Left lung (tissue), 10 donors: ENCODE measurements around the gene CNTRL. TPM values are rescaled to one million over a fixed set of nuclear protein-coding genes. Genes with fewer than 3 reads are reported as not detected.
A peak's percentile ranks its signal among the peaks of the same experiment; 100 is the strongest.

Source experiments
- ATAC-seq: fragments of 200-7000 bp; cut with Tn5 transposase; one replicate; pipeline ENCODE4 v1.9.1; 2020; ENCODE audit warnings: moderate library complexity
- DNase-seq, 4 donors: peaks; one replicate each; pipeline ENCODE4 v3.0.0-alpha.2; 2013 to 2020
- H3K27ac ChIP-seq, 2 donors: fragments of 200-600 bp; sonication (generic) in 1 of 2; one replicate each; pipeline versions ENCODE4 v1.5.0 to v1.8.0; 2020 to 2021
- H3K27me3 ChIP-seq, 2 donors: fragments of 200-600 bp; sonication (generic) in 1 of 2; one replicate each; pipeline versions ENCODE4 v1.5.0 to v1.8.0; 2020 to 2021
- H3K36me3 ChIP-seq, 2 donors: fragments of 200-600 bp; sonication (generic) in 1 of 2; one replicate each; pipeline versions ENCODE4 v1.5.0 to v1.8.0; 2020 to 2021
- H3K4me1 ChIP-seq, 2 donors: fragments of 200-600 bp; one replicate each; pipeline ENCODE4 v1.8.0; 2021
- H3K4me3 ChIP-seq, 2 donors: fragments of 200-600 bp; sonication (generic) in 1 of 2; one replicate each; pipeline versions ENCODE4 v1.5.0 to v1.8.0; 2020 to 2021; ENCODE audit warnings: mild to moderate bottlenecking in 1 of 2
- H3K9me3 ChIP-seq, 2 donors: fragments of 200-600 bp; sonication (generic) in 1 of 2; one replicate each; pipeline versions ENCODE4 v1.5.0 to v1.8.0; 2020 to 2021
- intact Hi-C, 2 donors: fragments of 100-400 bp; cut with DNase I; formaldehyde crosslinking; loops; one replicate each; pipeline versions ENCODE4 v1.11.2 to v1.14.2; 2022
- polyA plus RNA-seq, 6 donors: library from polyadenylated mRNA; unstranded; fragments of 120-200 nt; gene quantifications; one replicate each; pipeline ENCODE4 v1.2.1, GENCODE V29; 2013; ENCODE audit not compliant: insufficient read length in 6 of 6
- total RNA-seq, 2 donors: library from RNA; stranded (reverse); fragmentation: NEBNext Ultra II Directional; extraction: Animal tissue kit (Norgen Biotek cat#: 25700); gene quantifications; one replicate each; pipeline ENCODE4 v1.2.1, GENCODE V29; 2021
- TF ChIP-seq, protein P1 (sequence below), 2 donors: fragments of 200-600 bp; sonication (generic) in 1 of 2; IDR thresholded peaks; one replicate each; pipeline versions ENCODE4 v1.5.0 to v1.8.0; 2021; ENCODE audit warnings: antibody characterized with exemption in 2 of 2
- donor health status: DM: no; HTN: yes; CAD: no.
- donor health status: DM: no; HTN: no; CAD: no.

The CNTRL gene
- total and polyA plus RNA-seq, 8 donors = 13.6 to 67.6 (median 51.6) TPM

DNA sequence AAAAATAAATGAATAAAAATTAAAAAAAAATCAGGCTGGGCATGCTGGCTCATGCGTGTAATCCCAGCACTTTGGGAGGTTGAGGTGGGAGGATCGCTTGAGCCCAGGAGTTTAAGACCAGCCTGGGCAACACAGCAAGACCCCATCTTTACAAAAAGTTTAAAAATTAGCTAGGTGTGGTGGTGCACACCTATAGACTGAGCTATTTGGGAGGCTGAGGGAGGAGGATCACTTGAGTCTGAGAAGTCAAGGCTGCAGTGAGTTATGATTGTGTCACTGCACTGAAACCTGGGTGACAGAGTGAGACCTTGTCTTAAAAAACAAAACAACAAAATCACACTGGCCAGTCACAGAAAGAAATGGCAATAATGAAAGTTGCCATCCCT is 3.4 kb upstream of the CNTRL start:
- TF ChIP-seq, protein P1, sequence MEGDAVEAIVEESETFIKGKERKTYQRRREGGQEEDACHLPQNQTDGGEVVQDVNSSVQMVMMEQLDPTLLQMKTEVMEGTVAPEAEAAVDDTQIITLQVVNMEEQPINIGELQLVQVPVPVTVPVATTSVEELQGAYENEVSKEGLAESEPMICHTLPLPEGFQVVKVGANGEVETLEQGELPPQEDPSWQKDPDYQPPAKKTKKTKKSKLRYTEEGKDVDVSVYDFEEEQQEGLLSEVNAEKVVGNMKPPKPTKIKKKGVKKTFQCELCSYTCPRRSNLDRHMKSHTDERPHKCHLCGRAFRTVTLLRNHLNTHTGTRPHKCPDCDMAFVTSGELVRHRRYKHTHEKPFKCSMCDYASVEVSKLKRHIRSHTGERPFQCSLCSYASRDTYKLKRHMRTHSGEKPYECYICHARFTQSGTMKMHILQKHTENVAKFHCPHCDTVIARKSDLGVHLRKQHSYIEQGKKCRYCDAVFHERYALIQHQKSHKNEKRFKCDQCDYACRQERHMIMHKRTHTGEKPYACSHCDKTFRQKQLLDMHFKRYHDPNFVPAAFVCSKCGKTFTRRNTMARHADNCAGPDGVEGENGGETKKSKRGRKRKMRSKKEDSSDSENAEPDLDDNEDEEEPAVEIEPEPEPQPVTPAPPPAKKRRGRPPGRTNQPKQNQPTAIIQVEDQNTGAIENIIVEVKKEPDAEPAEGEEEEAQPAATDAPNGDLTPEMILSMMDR (IDR thresholded peaks at IDR 0.05) = no peak

GRCh38 chr9:121071756-121072421 is 2.9 kb upstream of the CNTRL start:
- no peaks in the 10 kb centered on the region for H3K27me3 ChIP-seq
- H3K36me3 ChIP-seq = no peaks in the 10 kb centered on the region
- DNase-seq = peak in 3 of 4 donors; percentile 39 to 61 (median 41)
- TF ChIP-seq, protein P1 (IDR thresholded peaks at IDR 0.05) = peak in 1 of 2 donors; percentile 25
- peak; percentile 16 for ATAC-seq
- intact Hi-C loops = no loop called here
- H3K4me3 ChIP-seq = peak overlapping the region; percentile 27 to 39
- peaks cover 14 to 40% of the 10 kb centered on the region in 2 donors for H3K4me1 ChIP-seq
- peak overlapping the region; percentile 89 for H3K27ac ChIP-seq
- no peaks in the 10 kb centered on the region for H3K9me3 ChIP-seq

More for the DNA sequence above, 3.4 kb upstream of the CNTRL start:
- DNase-seq (no peak), ATAC-seq (no peak)
- no peaks in the 10 kb centered on the region for H3K27me3 ChIP-seq
- intact Hi-C loops = no loop called here
- H3K27ac ChIP-seq = peak overlapping the region; percentile 89
- H3K4me3 ChIP-seq = peak overlapping the region; percentile 27 to 39
- no peaks in the 10 kb centered on the region for H3K36me3 ChIP-seq
- peaks cover 14 to 40% of the 10 kb centered on the region in 2 donors for H3K4me1 ChIP-seq
- no peaks in the 10 kb centered on the region for H3K9me3 ChIP-seq

DNA sequence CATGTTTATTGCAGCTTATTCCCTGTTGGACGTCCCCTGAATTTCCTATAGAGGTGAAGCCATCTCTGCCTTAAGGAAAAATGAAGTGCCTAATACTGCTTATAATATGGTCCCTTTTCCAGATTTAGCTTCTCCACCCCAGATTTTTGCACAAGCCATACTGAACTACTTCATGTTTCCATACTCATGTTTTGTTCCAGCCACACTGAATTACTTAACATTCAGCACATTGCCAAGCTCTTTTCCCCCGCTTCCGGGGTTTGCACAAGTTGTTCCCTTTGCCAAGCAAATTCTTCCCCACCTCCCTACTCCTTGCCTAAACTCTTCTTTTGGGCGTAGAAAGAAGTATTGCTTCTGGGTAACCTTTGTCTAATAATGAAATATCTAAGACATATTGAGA is 1.7 kb upstream of the CNTRL start:
- ATAC-seq = peak; percentile 28
- peak overlapping the region in 1 of 2 donors; percentile 76 for H3K4me3 ChIP-seq
- intact Hi-C loops = no loop called here

GRCh38 chr9:121075251-121076036 is 689 bp downstream of the CNTRL start:
- DNase-seq (no peak), ATAC-seq (no peak)
- intact Hi-C loops = no loop called here
- Histone ChIP-seq H3K27ac (peak overlapping the region; percentile 89), H3K4me1 (peaks cover 14 to 40% of the 10 kb centered on the region in 2 donors), H3K4me3 (peak overlapping the region; percentile 76 to 86), H3K36me3 (peaks cover 0 to 1% of the 10 kb centered on the region in 2 donors), H3K27me3 (no peaks in the 10 kb centered on the region), H3K9me3 (no peaks in the 10 kb centered on the region)
- TF ChIP-seq, protein P1 (IDR thresholded peaks at IDR 0.05) = no peak

More for the DNA sequence above, 1.7 kb upstream of the CNTRL start:
- H3K27me3 ChIP-seq = no peaks in the 10 kb centered on the region
- peak overlapping the region; percentile 89 for H3K27ac ChIP-seq
- no peaks in the 10 kb centered on the region for H3K9me3 ChIP-seq
- peak in 3 of 4 donors; percentile 70 to 88 (median 73) for DNase-seq
- no peaks in the 10 kb centered on the region for H3K36me3 ChIP-seq
- TF ChIP-seq, protein P1 (IDR thresholded peaks at IDR 0.05) = no peak
- peaks cover 14 to 40% of the 10 kb centered on the region in 2 donors for H3K4me1 ChIP-seq

GRCh38 chr9:121082075-121082474 is 7.3 kb downstream of the CNTRL start:
- Histone ChIP-seq H3K9me3 (no peaks in the 10 kb centered on the region), H3K36me3 (peaks cover 0 to 34% of the 10 kb centered on the region in 2 donors), H3K4me1 (no peaks in the 10 kb centered on the region), H3K4me3 (no peak overlapping the region), H3K27me3 (no peaks in the 10 kb centered on the region), H3K27ac (no peak overlapping the region)
- intact Hi-C loops = no loop called here
- TF ChIP-seq, protein P1 (IDR thresholded peaks at IDR 0.05) = no peak
- DNase-seq (no peak), ATAC-seq (no peak)
